Osteoblast (primary cell): ENCODE measurements around the gene PHKG2. TPM values are rescaled to one million over a fixed set of nuclear protein-coding genes. Genes with fewer than 3 reads are reported as not detected.

Experiments
- DNase-seq: peaks from one replicate; pipeline ENCODE4 v3.0.0; 2011; ENCODE audit warnings: low spot score, mixed read lengths; ENCODE audit not compliant: insufficient read length; ENCODE audit errors: missing footprints
- H2AFZ ChIP-seq: 2 replicates; pipeline ENCODE4 v1.6.0; 2011; ENCODE audit warnings: mild to moderate bottlenecking, low read length
- H3K27ac ChIP-seq: 2 replicates; pipeline ENCODE4 v1.5.1; 2011; ENCODE audit warnings: mild to moderate bottlenecking, low read depth, low read length, moderate library complexity
- H3K27me3 ChIP-seq: 2 replicates; pipeline ENCODE4 v1.6.0; 2012; ENCODE audit warnings: mild to moderate bottlenecking, control low read depth, inconsistent platforms, low read length, moderate library complexity; ENCODE audit not compliant: insufficient read depth
- H3K36me3 ChIP-seq: 2 replicates; pipeline ENCODE4 v1.5.1; 2011; ENCODE audit warnings: mild to moderate bottlenecking, low read length, control low read depth, moderate library complexity; ENCODE audit not compliant: insufficient read depth
- H3K4me1 ChIP-seq: 2 replicates; pipeline ENCODE4 v1.5.1; 2011; ENCODE audit warnings: mild to moderate bottlenecking, low read length, control low read depth, moderate library complexity; ENCODE audit not compliant: insufficient read depth
- H3K4me2 ChIP-seq: 2 replicates; pipeline ENCODE4 v1.6.0; 2011; ENCODE audit warnings: mild to moderate bottlenecking, low read length; ENCODE audit not compliant: insufficient read depth
- H3K4me3 ChIP-seq: fragments of 200-600 bp; sonication (generic); 3 replicates; pipeline ENCODE4 v1.5.1; 2012; ENCODE audit warnings: mild to moderate bottlenecking, low read length, inconsistent platforms; ENCODE audit not compliant: insufficient read depth
- H3K79me2 ChIP-seq: 2 replicates; pipeline ENCODE4 v1.6.0; 2012; ENCODE audit warnings: mild to moderate bottlenecking, low read length, control low read depth, inconsistent platforms; ENCODE audit not compliant: insufficient read depth
- H3K9me3 ChIP-seq: 2 replicates; pipeline ENCODE4 v1.5.1; 2011; ENCODE audit warnings: low read depth, low read length, control low read depth
- H4K20me1 ChIP-seq: 2 replicates; pipeline ENCODE4 v1.6.0; 2012; ENCODE audit warnings: mild to moderate bottlenecking, low read length, control low read depth; ENCODE audit not compliant: insufficient read depth
- CTCF ChIP-seq: IDR thresholded peaks from 2 replicates; pipeline ENCODE4 v1.5.1; 2011; ENCODE audit warnings: mild to moderate bottlenecking, low read depth, low read length, moderate library complexity; ENCODE audit errors: extremely low read depth
- total RNA-seq: library from RNA; depleted of rRNA; stranded (reverse); fragments of >200 nt; gene quantifications from 2 replicates; pipeline ENCODE4 v1.2.3, GENCODE V29; 2012

The PHKG2 gene
- total RNA-seq, 1 donor: 25.0 TPM

- H3K79me2 ChIP-seq: peaks cover 51% of the 10 kb centered on the region
Observed at GRCh38 chr16:30720086-30720485, 28.1 kb upstream of the PHKG2 start.

GRCh38 chr16:30720694-30721093 is 27.5 kb upstream of the PHKG2 start:
- Histone ChIP-seq H4K20me1 (peaks cover 35% of the 10 kb centered on the region), H3K27ac (no peak overlapping the region), H3K4me1 (peaks cover 1% of the 10 kb centered on the region), H3K4me3 (no peak overlapping the region), H3K79me2 (peaks cover 54% of the 10 kb centered on the region), H3K4me2 (no peak overlapping the region), H3K36me3 (peaks cover 87% of the 10 kb centered on the region), H3K27me3 (no peaks in the 10 kb centered on the region), H2AFZ (no peak overlapping the region), H3K9me3 (no peaks in the 10 kb centered on the region)
- no peak for TF ChIP-seq CTCF
- no peak for DNase-seq

More at GRCh38 chr16:30720086-30720485, 28.1 kb upstream of the PHKG2 start:
- Histone ChIP-seq H3K4me2 (no peak overlapping the region), H2AFZ (no peak overlapping the region), H4K20me1 (peaks cover 34% of the 10 kb centered on the region), H3K27ac (no peak overlapping the region), H3K4me3 (no peak overlapping the region), H3K27me3 (no peaks in the 10 kb centered on the region), H3K9me3 (no peaks in the 10 kb centered on the region), H3K4me1 (peaks cover 4% of the 10 kb centered on the region), H3K36me3 (peaks cover 87% of the 10 kb centered on the region)
- no peak for DNase-seq
- no peak for TF ChIP-seq CTCF

DNA sequence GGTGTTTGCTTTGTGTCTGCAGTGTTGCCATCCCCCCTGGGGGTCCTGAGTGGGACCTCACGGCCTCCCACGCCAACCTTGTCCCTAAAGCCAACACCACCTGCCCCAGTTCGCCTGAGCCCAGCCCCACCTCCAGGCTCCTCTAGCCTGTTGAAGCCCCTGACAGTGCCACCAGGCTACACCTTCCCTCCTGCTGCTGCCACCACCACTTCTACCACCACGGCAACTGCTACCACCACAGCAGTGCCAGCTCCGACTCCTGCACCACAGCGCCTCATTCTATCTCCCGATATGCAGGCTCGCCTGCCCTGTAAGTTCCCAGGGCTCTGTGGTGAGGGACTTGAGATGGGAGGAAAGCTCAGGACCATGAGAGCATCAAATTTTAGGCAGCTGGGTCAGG is 27.1 kb upstream of the PHKG2 start:
- H3K36me3 ChIP-seq: peaks cover 87% of the 10 kb centered on the region
- no peak overlapping the region for H3K27ac ChIP-seq
- H3K27me3 ChIP-seq: no peaks in the 10 kb centered on the region
- peak; percentile 43 for DNase-seq
- H3K9me3 ChIP-seq: no peaks in the 10 kb centered on the region
- no peaks in the 10 kb centered on the region for H3K4me1 ChIP-seq
- no peak overlapping the region for H2AFZ ChIP-seq
- H3K79me2 ChIP-seq: peaks cover 51% of the 10 kb centered on the region
- no peak overlapping the region for H3K4me3 ChIP-seq
- H3K4me2 ChIP-seq: no peak overlapping the region
- no peak for TF ChIP-seq CTCF
- H4K20me1 ChIP-seq: peaks cover 32% of the 10 kb centered on the region

DNA sequence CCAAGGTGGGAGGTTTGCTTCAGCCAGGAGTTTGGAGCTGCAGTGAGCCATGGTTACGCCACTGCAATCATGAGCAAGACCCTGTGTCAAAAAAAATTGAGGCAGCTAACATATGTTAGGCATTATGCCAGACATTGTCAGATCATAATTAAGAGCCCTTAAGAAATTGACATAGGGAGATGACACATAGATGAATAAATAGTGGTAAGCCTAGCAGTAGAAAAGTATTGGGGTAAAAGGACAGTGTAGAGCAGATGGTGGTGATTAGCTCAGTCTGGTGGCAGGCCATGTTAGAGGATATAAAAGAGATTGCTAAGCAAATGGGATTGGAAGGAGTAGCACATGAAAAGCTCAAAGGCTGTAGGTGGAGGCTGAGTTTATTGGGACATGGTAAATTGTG is 26.6 kb upstream of the PHKG2 start:
- Histone ChIP-seq H3K4me1 (no peaks in the 10 kb centered on the region), H3K4me3 (no peak overlapping the region), H4K20me1 (peaks cover 28% of the 10 kb centered on the region), H2AFZ (no peak overlapping the region), H3K36me3 (peaks cover 87% of the 10 kb centered on the region), H3K9me3 (no peaks in the 10 kb centered on the region), H3K27ac (no peak overlapping the region), H3K27me3 (no peaks in the 10 kb centered on the region), H3K79me2 (peaks cover 48% of the 10 kb centered on the region), H3K4me2 (no peak overlapping the region)
- TF ChIP-seq CTCF: no peak
- DNase-seq: peak; percentile 82
